Measurements from ENCODE around the gene ACTN3.

DNA sequence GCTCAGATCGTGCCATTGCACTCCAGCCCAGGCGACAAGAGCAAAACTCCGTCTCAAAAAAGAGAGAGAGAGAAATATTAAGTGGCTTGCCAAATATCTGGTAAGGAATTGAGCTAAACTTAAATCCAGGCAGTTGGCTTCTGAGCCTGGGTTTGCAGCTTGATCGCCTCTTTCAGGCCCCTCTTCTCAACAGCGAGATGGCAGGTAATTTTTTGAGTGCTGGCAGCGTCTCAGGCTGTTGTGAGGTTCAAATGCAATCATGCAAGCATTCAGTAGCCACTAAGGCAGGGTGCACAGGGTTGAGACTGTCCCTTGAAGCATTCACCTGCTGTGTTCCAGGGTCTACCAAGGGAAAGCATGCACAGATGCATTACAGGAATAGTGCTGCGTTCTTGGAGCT, 22.4 kb downstream of the ACTN3 start:
- no peak for TF ChIP-seq POLR2A (IDR thresholded peaks at IDR 0.05)
- TF ChIP-seq, protein P1, sequence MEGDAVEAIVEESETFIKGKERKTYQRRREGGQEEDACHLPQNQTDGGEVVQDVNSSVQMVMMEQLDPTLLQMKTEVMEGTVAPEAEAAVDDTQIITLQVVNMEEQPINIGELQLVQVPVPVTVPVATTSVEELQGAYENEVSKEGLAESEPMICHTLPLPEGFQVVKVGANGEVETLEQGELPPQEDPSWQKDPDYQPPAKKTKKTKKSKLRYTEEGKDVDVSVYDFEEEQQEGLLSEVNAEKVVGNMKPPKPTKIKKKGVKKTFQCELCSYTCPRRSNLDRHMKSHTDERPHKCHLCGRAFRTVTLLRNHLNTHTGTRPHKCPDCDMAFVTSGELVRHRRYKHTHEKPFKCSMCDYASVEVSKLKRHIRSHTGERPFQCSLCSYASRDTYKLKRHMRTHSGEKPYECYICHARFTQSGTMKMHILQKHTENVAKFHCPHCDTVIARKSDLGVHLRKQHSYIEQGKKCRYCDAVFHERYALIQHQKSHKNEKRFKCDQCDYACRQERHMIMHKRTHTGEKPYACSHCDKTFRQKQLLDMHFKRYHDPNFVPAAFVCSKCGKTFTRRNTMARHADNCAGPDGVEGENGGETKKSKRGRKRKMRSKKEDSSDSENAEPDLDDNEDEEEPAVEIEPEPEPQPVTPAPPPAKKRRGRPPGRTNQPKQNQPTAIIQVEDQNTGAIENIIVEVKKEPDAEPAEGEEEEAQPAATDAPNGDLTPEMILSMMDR (IDR thresholded peaks at IDR 0.05): no peak
